K562 (cell line): Measurements from ENCODE around the gene TRMT2B. TPM values are rescaled to one million over a fixed set of nuclear protein-coding genes. Genes with fewer than 3 reads are reported as not detected.

ENCODE experiments used
- ATF3 ChIP-seq, 2 experiments: fragments of 450-650 bp in 1 of 2; sonication (generic) in 1 of 2; formaldehyde crosslinking in 1 of 2; IDR thresholded peaks in 1 of 2; conservative IDR thresholded peaks in 1 of 2; 2 replicates each; pipeline versions ENCODE4 v1.6.1 to v1.8.1; 2016 to 2023; ENCODE audit warnings: mild to moderate bottlenecking in 2 of 2, moderate library complexity in 2 of 2, inconsistent platforms in 1 of 2, missing genetic modification reagents in 1 of 2
- BRF1 ChIP-seq: IDR thresholded peaks from 3 replicates; pipeline ENCODE4 v1.6.1; 2011; ENCODE audit warnings: borderline replicate concordance, mild to moderate bottlenecking; ENCODE audit not compliant: insufficient read length; ENCODE audit errors: extremely low read depth
- CAMTA2 ChIP-seq: fragments of 250-450 bp; sonication (Bioruptor Pico); conservative IDR thresholded peaks from 2 replicates; pipeline ENCODE4 v1.5.1; 2022
- CBX1 ChIP-seq: sonication (generic); IDR thresholded peaks from 2 replicates; pipeline ENCODE4 v1.6.1; 2016; ENCODE audit warnings: antibody characterized with exemption, low read depth, mild to moderate bottlenecking
- FOXK2 ChIP-seq, 2 experiments: fragments of 450-650 bp; IDR thresholded peaks in 1 of 2; conservative IDR thresholded peaks in 1 of 2; 2 replicates each; pipeline ENCODE4 v1.6.1; 2016; ENCODE audit warnings: low read depth in 2 of 2, mild to moderate bottlenecking in 1 of 2
- HMG20B ChIP-seq: fragments of 250-450 bp; sonication (Bioruptor Pico); IDR thresholded peaks from 2 replicates; pipeline ENCODE4 v1.5.0; 2021; ENCODE audit warnings: mild to moderate bottlenecking
- JUND ChIP-seq, 2 experiments: IDR thresholded peaks; 2 replicates in 1 of 2; 3 replicates in 1 of 2; pipeline ENCODE4 v1.6.1; 2011; ENCODE audit warnings: borderline replicate concordance in 2 of 2, low read depth in 2 of 2, low read length in 2 of 2, improper control_type of control experiment in 1 of 2, missing biosample characterization in 1 of 2, missing genetic modification characterization in 1 of 2, missing genetic modification reagents in 1 of 2
- MIER1 ChIP-seq: fragments of 450-650 bp; IDR thresholded peaks from 2 replicates; pipeline ENCODE4 v1.6.1; 2016; ENCODE audit warnings: antibody characterized with exemption, mild to moderate bottlenecking, low read depth
- NCOR1 ChIP-seq: fragments of 450-650 bp; IDR thresholded peaks from 2 replicates; pipeline ENCODE4 v1.6.1; 2016; ENCODE audit warnings: mild to moderate bottlenecking, moderate library complexity
- PTBP1 ChIP-seq: fragments of 200-400 bp; formaldehyde crosslinking; IDR thresholded peaks from 2 replicates; pipeline ENCODE4 v1.6.1; 2017; ENCODE audit warnings: low read depth, low read length
- RBFOX2 ChIP-seq: fragments of 200-400 bp; formaldehyde crosslinking; IDR thresholded peaks from 2 replicates; pipeline ENCODE4 v1.6.1; 2017; ENCODE audit warnings: low read depth, mild to moderate bottlenecking, low read length, moderate library complexity
- TARDBP ChIP-seq: fragments of 450-650 bp; IDR thresholded peaks from 2 replicates; pipeline ENCODE4 v1.6.1; 2016
- TCFL5 ChIP-seq: fragments of 250-450 bp; sonication (Bioruptor Pico); conservative IDR thresholded peaks from 2 replicates; pipeline ENCODE4 v1.6.1; 2021; ENCODE audit warnings: mild to moderate bottlenecking, moderate library complexity, matching md5 sums
- ZKSCAN1 ChIP-seq: fragments of 150-350 bp; IDR thresholded peaks from 2 replicates; pipeline ENCODE4 v1.6.1; 2016; ENCODE audit warnings: low read depth, low read length
- ZNF766 ChIP-seq: fragments of 200-800 bp; sonication (Bioruptor generic); conservative IDR thresholded peaks from 2 replicates; pipeline ENCODE4 v1.6.1; 2016; ENCODE audit warnings: missing genetic modification characterization, missing compliant biosample characterization
- polyA plus RNA-seq, 8 experiments: library from polyadenylated mRNA; depleted of rRNA in 4 of 8; stranded (reverse) in 5 of 8; unstranded in 3 of 8; fragments of >200 nt; fragmentation: Nextera tagmentation in 2 of 8; fragmentation: Illumina TruSeq in 1 of 8; extraction: Ambion mirVana in 2 of 8; extraction: Trizol in 1 of 8; gene quantifications; 2 replicates each; pipeline versions ENCODE4 v1.2.1 to v1.2.3, GENCODE V29; 2011 to 2014; ENCODE audit warnings: inconsistent platforms in 1 of 8, missing spikeins in 1 of 8
- total RNA-seq, 7 experiments: library from RNA; depleted of rRNA in 6 of 7; stranded (reverse); fragments of >200 nt in 6 of 7; fragmentation: Illumina TruSeq in 2 of 7; extraction: Trizol in 2 of 7; gene quantifications; 2 replicates each; pipeline versions ENCODE4 v1.2.1 to v1.2.3, GENCODE V29; 2011 to 2021; ENCODE audit warnings: low replicate concordance in 1 of 7
- TF ChIP-seq, protein P1 (sequence below): fragments of 250-450 bp; sonication (Bioruptor Pico); IDR thresholded peaks from 2 replicates; pipeline ENCODE4 v1.9.0; 2021; ENCODE audit warnings: mild to moderate bottlenecking, inconsistent platforms
- TF ChIP-seq, protein P2 (sequence below): sonication (generic); formaldehyde crosslinking; IDR thresholded peaks from 2 replicates; pipeline ENCODE4 v1.8.0; 2022; ENCODE audit warnings: mild to moderate bottlenecking, missing genetic modification reagents

TRMT2B gene
- total and polyA plus RNA-seq, 9 of the 15 experiments (the other 6 are each of a cell fraction or from before 2014, with no cell fraction given), result 3.9 to 23.4 (median 18.1) TPM

DNA sequence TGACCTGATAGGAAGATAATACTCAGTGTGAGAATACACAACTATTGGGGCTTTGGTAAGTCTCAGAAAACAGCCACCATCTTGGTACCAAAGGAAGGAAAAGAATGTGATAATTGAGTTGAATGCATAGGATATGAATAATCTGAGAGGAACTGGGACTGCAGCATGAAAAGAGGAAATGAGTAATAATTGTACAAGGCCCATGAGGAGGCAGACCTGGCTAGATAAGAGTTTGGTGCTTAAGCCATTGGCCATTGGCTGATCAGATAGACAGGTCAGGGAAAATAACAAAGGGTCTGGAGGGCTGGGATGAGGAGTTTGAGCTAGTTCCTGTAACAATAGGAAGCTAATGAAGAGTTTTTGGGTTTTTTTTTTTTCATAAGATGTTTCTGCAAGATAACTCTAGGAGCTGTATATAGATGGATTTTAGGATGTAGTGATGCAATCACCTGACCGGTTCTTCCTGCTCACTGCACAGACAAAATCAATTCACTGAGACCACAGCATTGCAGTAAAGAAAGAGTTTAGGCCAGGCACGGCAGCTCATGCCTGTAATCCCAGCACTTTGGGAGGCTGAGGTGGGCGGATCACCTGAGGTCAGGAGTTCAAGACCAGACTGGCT, 5.3 kb upstream of the TRMT2B start (continued):
- peak; percentile 71 for TF ChIP-seq ATF3 (IDR thresholded peaks at IDR 0.05)
- no peak for TF ChIP-seq ATF3 (CRISPR knock-in tag; conservative IDR thresholded peaks at IDR 0.05)
- TF ChIP-seq, protein P1, sequence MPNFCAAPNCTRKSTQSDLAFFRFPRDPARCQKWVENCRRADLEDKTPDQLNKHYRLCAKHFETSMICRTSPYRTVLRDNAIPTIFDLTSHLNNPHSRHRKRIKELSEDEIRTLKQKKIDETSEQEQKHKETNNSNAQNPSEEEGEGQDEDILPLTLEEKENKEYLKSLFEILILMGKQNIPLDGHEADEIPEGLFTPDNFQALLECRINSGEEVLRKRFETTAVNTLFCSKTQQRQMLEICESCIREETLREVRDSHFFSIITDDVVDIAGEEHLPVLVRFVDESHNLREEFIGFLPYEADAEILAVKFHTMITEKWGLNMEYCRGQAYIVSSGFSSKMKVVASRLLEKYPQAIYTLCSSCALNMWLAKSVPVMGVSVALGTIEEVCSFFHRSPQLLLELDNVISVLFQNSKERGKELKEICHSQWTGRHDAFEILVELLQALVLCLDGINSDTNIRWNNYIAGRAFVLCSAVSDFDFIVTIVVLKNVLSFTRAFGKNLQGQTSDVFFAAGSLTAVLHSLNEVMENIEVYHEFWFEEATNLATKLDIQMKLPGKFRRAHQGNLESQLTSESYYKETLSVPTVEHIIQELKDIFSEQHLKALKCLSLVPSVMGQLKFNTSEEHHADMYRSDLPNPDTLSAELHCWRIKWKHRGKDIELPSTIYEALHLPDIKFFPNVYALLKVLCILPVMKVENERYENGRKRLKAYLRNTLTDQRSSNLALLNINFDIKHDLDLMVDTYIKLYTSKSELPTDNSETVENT (CRISPR knock-in tag), result no peak
- TF ChIP-seq, protein P2, sequence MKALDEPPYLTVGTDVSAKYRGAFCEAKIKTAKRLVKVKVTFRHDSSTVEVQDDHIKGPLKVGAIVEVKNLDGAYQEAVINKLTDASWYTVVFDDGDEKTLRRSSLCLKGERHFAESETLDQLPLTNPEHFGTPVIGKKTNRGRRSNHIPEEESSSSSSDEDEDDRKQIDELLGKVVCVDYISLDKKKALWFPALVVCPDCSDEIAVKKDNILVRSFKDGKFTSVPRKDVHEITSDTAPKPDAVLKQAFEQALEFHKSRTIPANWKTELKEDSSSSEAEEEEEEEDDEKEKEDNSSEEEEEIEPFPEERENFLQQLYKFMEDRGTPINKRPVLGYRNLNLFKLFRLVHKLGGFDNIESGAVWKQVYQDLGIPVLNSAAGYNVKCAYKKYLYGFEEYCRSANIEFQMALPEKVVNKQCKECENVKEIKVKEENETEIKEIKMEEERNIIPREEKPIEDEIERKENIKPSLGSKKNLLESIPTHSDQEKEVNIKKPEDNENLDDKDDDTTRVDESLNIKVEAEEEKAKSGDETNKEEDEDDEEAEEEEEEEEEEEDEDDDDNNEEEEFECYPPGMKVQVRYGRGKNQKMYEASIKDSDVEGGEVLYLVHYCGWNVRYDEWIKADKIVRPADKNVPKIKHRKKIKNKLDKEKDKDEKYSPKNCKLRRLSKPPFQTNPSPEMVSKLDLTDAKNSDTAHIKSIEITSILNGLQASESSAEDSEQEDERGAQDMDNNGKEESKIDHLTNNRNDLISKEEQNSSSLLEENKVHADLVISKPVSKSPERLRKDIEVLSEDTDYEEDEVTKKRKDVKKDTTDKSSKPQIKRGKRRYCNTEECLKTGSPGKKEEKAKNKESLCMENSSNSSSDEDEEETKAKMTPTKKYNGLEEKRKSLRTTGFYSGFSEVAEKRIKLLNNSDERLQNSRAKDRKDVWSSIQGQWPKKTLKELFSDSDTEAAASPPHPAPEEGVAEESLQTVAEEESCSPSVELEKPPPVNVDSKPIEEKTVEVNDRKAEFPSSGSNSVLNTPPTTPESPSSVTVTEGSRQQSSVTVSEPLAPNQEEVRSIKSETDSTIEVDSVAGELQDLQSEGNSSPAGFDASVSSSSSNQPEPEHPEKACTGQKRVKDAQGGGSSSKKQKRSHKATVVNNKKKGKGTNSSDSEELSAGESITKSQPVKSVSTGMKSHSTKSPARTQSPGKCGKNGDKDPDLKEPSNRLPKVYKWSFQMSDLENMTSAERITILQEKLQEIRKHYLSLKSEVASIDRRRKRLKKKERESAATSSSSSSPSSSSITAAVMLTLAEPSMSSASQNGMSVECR (CRISPR knock-in tag), result no peak
- peak; percentile 41; the same call in 1 of the 2 replicates for TF ChIP-seq JUND (IDR thresholded peaks at IDR 0.05; ENCODE audit: borderline replicate concordance, low read depth, low read length)
- TF ChIP-seq JUND (tag; IDR thresholded peaks at IDR 0.05; ENCODE audit: borderline replicate concordance, low read depth, low read length), result no peak
- no peak for TF ChIP-seq CBX1
- TF ChIP-seq TARDBP, result no peak
- no peak for TF ChIP-seq HMG20B (CRISPR knock-in tag)
- TF ChIP-seq TCFL5 (CRISPR knock-in tag), result no peak
- no peak for TF ChIP-seq MIER1
- TF ChIP-seq NCOR1, result 0 out of 2 replicates have a peak, but pooled peaks have one; percentile 35
- TF ChIP-seq ZNF766 (CRISPR knock-in tag), result no peak
- TF ChIP-seq RBFOX2, result no peak
- TF ChIP-seq ZKSCAN1, result no peak
- no peak for TF ChIP-seq BRF1
- TF ChIP-seq PTBP1, result no peak
- no peak for TF ChIP-seq CAMTA2
- TF ChIP-seq FOXK2 (conservative IDR thresholded peaks at IDR 0.05 in 1 of 2, IDR thresholded peaks at IDR 0.05 in 1 of 2; ENCODE audit: low read depth in 2 of 2), result no peak
